HG03565 (cell line): ENCODE results near the gene PPP4R2.
"Not testable (repeated sequence)": the region's sequence is repeated elsewhere in the genome, so short reads cannot be mapped to it uniquely, and the experiment has no call there.

Experiments
- ATAC-seq: cut with Tn5 transposase; IDR thresholded peaks from one replicate; pipeline ENCODE4 v1.9.1; 2021; ENCODE audit warnings: mild to moderate bottlenecking, moderate library complexity; ENCODE audit not compliant: unreplicated experiment

Gene PPP4R2

DNA sequence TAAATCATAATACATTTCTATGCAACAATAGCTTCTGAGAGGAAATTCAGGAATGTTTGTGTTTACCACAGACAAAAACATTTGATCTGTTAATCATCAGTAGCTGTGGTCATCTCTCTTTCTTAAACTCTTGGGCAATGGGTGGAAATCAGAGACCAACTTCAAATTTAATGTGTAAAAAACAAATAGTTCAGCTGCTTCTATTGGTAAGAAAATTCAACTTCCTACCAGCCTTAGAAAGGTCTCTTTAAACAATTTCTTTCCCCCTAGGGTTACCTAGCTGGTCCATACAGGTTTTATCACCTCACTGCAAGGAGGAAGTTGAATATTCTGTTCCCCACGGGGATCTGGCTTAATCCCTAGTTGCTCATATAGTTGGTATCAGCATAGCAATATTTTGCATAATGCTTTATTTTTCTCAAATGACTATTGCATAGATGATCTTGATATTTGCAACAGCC is 20.3 kb upstream of the PPP4R2 start:
- ATAC-seq = no peak

DNA sequence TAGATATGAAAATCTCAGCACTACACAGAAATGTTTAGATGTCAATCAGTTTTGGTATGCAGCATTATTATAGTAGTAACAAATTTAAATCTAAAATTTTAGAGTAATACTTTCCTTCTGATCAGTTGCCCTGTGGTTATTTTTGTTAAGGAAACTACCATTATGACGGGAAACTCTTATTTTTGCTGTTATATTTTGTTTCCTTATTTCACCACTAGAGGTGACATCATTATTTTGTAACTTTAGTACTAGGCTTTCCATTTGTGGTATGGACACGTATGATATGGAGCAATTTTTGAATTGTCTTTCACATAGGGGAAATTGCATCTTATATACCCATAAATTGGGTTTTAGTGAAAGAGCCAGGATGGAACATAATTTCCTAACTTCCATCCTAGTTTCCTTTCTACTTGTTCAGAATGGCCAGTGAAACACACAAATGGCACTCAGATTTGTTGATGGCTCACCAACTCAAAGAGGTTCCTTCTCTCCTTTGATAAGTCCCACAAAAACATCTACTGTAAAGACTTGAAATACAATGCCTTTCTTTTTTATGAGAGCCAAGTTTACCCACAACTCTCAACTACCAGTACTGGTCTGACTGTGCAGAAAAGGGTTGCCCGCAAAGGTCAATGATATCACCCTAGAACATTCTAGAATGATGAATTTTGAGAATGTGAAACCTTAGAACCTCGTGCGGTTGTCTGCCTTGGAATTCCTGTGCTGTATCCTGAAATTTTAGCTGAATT is 19.4 kb upstream of the PPP4R2 start:
- ATAC-seq = peak; percentile 65

DNA sequence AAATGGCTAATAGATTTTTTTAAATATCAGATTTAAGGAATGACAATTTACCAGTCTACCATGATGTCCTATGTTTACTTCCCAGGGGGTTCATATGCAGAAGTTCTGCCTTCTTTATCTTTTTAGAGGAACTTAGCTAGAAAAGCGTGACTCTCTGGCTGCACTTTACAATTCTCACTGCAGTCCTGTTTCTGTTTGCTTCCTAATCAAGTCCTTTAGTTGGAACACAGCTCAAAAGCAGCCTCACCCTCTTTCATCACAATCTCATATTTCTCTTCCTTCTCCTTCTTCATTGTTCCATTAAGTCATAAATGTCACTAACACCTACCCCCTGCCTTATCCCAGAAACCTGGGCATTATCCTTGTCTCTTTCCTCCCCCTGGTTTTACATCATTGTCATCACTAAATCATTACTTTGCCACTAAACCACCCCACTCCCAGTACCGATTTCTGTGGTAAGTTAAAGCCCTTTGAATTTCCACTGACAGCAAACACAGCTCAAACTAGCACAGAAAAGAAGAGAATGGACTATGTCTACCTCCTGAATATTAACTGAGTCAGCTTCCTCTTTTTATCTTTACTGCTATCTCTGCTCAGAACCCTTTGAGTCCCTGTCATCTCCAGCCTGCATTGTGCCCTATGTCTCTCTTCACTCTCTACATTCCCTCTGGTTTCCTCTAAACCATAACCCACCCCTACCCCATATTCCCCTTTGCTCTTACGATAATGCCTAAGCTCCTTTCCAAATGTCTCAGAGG is 13.8 kb upstream of the PPP4R2 start:
- ATAC-seq = no peak

DNA sequence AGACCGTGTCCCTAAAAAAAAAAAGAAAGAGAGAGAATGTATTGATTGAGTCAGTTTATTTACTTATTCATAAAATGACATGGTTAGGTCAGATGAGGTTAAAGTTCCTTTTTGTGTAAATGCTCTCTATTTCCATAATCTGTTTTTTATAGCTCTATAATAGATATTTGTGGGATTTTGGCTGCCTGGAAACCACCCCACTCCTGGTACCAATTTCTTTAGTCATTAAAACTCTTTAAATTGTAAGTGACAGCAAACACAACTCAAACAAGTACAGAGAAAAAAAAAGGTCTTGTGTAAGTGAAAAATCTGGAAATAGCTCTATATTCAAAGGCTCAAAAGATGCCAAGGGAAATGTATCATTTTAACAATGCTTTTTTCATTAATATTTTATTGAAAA is 11.0 kb upstream of the PPP4R2 start:
- ATAC-seq = no peak

DNA sequence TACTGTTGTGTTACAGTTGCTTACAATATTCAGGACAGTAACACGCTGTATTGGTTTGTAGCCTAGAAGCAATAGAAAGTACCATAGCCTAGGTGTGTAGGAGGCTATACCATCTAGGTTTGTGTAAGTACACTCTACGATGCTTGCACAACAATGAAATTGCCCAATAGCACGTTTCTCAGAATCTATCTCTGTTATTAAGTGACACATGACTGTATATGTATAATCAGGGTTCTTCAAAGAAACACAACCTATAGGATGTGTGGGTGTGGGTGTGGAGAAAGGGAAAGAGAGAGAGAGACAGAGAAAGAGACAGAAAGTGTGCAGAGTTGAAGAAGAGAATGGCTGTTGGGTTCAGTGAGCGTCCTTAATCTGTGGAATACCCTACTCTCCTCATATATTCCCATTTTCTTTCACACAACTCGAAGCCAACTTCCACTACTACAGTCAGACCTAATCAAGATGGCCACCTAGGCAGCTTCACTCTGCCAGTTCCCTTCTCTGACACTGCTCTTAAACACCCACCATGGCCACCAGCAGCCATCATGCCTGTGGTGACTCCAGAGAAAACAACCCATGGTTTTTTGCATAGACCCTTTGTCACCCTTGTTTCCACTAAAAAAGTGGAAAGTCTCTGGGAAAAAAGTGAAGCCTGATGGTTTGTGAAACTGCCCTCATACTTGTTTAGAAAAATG is 5.8 kb upstream of the PPP4R2 start:
- no peak for ATAC-seq

DNA sequence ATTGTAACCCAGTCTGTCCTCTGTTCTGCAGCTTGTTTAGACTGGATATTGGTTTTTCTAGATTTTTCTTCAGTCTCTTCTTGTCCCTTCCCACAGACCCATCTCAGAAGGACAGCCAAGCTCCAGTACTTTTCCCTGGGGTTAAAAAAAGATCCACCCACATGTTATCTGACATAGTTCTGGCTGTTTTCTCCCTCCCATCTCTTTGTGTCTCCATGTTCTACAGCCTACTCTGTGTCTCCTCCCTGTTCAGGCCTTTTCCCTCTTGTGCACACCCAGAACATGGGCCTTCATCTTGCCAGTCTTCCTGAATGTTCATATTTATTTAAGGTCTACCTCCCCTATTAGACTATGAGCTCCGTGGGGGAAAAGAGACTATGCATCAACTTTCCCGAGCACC is 5.1 kb upstream of the PPP4R2 start:
- ATAC-seq = no peak

DNA sequence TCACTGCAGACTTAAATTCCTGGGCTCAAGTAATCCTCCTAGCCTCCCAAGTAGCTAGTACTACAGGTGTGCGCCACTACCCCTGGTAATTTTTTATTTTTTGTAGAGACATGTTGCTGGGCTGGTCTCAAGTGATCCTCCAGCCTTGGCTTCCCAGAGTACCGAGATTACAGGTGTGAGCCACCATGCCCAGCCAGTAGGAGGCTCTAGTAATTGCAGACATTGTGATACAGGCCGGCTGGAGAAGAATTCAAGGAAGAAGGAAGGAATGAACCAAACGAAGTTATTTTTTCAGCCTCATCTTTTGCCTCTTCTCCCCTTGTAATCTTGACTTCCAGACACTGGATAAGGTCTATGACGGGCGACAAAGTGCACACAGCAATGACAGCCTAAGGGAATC is 3.2 kb upstream of the PPP4R2 start:
- ATAC-seq = no peak

DNA sequence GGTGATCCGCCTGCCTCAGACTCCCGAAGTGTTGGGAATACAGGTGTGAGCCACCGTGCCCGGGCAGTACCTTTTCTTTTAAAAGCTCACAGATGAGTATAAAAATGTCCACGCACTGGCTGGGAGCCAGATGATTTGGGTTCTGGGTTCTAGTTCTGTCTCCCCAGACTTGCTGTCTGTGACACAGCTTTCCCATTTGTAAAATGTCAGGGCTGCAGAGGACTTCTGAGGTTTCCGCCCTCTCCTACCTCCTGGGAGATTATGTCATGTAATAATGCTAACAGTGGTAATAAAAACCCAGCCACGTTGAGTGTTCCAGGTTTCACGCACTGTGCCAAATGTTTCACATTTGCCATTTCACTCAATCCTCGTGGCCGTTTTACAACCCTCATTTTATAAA is 1.3 kb upstream of the PPP4R2 start:
- no peak for ATAC-seq

DNA sequence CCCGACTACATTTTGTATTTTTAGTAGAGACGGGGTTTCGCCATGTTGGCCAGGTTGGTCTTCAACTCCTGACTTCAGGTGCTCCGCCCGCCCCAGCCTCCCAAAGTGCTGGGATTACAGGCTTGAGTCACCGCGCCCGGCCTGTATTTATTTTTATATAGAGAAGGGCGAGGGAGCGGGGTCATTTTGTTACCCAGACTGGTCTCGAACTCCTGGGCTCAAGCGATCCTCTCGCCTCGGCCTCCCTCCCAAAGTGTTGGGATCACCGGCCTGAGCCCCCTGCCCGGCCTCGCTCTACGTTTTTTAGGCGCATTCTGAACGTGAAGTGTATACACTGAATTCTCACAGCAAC is 514 bp upstream of the PPP4R2 start:
- ATAC-seq = no peak

DNA sequence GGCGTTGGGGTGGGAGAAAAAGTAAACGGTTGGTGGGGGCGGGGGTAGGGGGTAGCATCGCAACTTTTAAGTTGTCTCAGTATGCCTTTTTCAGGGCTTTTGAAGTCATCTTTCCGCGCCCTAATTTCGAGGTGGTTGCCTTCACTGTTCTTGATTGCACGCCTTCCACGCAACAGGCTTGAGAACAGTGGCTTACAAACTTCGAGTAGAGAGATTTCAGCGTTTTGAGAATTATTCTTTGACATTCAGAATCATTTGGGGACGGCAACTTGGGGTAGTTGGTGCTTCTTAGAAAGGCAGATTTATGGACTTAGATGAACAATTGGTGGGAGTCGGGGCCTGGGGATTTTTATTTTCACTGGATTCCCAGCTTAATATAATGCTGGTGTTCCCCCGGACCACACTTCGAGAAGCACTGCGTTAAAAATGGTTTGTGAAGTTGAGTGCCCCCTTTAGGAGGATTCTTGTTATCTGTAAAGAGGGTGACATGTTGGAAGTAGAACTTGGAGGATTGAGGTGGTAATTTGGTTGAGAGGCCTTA is 880 bp downstream of the PPP4R2 start:
- peak; percentile 26 for ATAC-seq

DNA sequence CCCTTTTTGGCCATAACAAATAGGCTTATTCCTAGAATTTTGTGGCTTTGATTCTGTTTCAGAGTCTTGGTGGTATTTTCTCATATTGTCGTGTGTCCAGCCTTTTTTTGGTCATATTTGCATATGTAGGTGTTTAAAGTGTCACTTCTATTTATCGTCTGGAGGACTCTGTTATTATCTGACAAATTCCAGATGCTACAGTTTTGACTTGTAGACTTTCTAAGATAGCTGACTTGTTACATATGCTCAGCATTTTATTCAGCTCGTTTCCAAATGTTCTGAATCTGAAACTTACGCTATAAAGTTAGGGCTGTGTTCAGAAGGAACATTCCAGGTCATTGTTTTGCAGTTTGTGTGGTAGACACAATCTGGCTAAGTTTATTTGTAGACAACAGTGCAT is 1.9 kb downstream of the PPP4R2 start:
- no peak for ATAC-seq

DNA sequence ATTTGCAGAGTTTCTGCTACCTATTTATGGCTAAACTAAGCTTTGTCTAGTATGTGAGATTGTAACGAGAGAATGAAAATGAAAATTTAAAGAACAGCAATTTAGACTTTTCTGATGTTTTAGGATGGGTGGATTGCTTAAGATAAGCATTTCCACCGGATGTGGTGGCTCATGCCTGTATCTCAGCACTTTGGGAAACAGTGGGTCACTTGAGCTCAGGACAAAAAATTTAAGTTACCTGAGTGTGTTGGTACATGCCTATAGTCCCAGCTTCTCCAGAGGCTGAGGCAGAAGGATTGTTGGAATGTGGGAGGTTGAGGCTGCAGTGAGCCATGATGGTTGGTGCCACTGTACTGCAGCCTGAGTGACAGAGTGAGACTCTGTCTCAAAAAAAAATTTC is 3.3 kb downstream of the PPP4R2 start:
- ATAC-seq = no peak

DNA sequence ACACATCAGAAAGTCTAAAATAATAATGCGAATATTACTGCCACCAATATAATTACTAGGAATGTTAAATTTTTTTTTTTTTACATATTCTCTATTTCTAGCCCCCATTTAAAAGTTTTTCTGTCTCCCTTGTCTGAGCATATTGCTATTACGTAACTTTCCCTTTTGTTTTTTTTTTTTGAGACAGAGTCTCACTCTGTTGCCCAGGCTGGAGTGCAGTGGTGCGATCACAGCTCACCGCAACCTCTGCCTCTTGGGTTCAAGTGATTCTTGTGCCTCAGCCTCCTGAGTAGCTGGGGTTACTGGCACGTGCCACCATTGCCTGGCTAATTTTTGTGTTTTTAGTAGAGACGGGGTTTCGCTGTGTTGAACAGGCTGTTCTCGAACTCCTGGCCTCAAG is 6.4 kb downstream of the PPP4R2 start:
- not testable (repeated sequence) for ATAC-seq

DNA sequence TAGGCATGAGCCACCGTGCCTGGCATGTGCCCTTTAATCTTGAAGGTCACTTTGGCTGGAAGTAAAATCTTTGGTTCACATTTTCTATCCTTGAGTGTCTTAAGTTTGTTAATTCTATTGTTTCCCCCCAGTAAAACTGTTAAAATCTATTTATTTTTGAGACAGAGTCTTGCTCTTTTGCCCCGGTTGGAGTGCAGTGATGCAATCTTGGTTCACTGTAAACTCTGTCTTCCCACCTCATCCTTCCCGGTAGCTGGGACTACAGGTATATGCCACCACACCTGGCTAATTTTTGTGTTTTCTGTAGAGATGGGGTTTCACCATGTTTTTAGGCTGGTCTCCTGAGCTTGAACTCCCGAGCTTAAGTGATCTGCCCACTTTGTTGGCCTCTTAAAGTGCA is 7.7 kb downstream of the PPP4R2 start:
- ATAC-seq = no peak

DNA sequence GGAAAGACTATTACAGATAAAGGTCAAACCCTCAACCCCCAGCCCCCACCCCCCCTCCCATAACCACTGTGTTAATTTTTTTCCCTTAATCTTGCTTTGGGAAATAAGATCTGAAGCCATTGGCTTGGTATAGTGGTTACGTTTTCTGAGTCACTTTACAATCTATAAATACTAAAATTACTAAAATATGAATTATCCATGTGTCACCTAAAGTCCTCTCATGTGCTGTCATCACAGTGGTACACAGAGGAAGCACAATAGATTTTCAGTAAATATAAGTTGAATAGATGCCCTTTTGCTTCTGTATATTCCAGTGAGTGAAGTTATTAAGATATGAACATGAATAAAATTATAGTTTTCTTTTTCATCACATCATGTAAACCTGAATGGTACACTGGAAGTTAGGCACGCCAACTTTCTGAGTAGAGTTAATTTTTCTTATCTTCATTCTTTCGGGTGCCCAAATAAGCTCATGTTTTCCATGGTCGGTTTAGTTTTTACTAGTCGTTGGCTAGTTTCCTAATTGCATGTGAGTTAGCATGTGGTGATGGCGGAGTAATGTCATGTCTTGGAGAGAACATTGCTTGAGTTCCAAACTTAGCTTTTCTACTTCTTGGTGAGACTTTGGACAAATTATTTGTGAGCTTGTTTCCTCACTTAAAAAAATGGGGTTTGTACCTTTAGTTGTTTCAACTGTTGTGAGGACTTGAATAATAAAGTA is 11.5 kb downstream of the PPP4R2 start:
- no peak for ATAC-seq

DNA sequence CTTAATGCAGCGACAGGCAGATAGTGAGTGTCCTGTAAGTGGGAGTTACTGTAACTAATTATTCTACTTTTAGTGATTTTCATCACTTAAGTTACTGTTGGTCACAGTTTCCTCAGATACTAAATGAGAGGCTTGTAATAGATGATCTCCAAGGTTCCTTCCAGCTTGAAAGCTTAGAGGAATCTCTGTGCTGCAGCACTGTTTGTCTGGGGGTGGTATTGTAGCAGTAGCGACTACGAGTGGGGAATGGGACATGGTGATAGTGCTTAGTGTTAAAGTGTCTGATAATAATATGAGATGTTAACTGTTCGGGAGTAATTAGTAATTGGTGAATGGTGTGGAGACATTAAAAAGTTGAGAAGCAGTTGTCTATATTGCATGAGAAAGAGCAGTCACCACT is 12.4 kb downstream of the PPP4R2 start:
- no peak for ATAC-seq

DNA sequence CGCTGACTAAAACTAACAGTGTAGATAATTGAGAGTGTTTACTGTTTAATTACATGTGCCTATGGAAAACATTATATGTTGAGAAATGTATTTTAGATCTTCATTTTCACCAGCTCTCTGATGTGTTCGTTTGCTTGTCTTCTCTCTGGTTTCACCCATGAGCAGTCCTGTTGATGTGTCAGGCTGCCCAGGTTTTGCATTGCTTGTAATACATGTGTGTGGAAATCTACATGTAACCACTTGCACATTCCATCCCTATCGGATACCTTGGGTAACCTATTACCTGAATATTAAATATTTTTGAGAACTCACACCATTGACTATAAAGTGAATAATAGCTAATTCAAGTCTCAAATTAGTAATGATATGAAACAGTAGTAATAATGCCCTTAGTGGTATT is 13.1 kb downstream of the PPP4R2 start:
- no peak for ATAC-seq

DNA sequence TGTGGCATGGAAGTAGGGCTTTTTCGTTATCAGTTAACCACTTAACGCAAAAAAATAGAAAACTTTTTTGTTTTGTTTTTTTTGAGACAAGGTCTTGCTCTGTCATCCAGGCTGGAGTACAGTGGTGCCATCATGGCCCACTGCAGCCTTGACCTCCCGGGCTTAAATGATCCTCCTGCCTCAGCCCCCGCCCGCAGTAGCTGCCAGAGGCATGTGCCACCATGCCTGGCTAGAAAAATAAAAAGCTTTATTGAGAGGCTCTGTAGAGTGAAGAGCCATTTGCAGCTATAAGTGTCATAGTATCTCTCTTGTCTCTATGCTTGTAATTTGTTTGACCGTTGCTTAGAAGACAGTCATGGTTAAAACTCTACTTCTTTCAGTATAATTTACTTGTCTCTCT is 13.5 kb downstream of the PPP4R2 start:
- ATAC-seq = no peak

DNA sequence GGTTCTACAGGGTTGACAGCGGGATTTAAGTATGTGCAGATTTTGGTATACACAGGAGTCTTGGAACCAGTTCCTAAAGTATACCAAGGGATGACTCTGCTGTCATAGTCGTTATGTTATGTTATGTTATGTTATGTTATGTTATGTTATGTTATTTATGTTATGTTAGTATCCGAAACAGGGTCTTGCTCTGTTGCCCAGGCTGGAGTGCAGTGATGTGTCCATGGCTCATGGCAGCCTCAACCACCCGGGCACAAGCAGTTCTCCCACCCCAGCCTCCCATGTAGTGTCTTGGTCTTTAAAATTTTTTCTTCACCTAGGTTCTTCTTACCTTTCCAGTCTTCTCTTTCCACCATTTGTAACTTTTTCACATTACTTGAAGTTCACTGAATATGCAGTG is 21.7 kb downstream of the PPP4R2 start:
- no peak for ATAC-seq

DNA sequence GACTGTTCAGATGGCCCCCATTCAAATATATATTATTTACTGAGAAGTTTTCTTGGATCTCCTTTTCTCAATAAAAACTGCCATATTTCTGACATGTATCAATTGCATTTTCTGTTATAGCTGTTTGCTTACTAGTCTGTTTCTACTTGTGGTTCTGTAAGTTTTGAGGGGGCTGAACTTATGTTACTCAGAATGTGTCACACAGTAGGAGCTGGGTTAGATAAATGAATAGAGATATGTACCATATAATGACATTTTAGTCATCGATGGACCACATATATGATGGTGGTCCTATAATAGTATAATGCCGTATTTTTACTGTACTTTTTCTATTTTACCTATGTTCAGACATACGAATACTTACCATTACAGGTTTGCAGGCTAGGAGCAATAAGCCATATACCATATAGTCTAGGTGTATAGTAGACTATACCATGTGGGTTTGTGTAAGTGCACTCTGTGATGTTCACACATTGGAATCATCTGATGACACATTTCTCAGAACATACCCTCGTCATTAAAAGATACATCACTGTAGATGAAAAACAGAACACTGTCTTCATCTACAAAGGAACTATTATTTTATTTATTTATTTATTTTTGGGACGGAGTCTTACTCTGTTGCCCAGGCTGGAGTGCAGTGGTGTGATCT is 22.3 kb downstream of the PPP4R2 start:
- ATAC-seq = no peak
